Mammary epithelial cell (primary cell): ENCODE results near the gene ARL8A.

ENCODE experiments used
- EZH2 ChIP-seq: IDR thresholded peaks from 2 replicates; pipeline ENCODE4 v1.6.1; 2012; ENCODE audit warnings: low read length, inconsistent platforms, borderline replicate concordance
- TF ChIP-seq, protein P1 (sequence below), 2 donors: IDR thresholded peaks in 1 of 2; conservative IDR thresholded peaks in 1 of 2; 2 replicates each; pipeline ENCODE4 v1.5.1; 2011 to 2012; ENCODE audit warnings: inconsistent platforms in 2 of 2, low read length in 2 of 2, mild to moderate bottlenecking in 2 of 2, control low read depth in 1 of 2, low read depth in 1 of 2; ENCODE audit not compliant: insufficient read depth in 1 of 2; ENCODE audit errors: extremely low read depth in 1 of 2

DNA sequence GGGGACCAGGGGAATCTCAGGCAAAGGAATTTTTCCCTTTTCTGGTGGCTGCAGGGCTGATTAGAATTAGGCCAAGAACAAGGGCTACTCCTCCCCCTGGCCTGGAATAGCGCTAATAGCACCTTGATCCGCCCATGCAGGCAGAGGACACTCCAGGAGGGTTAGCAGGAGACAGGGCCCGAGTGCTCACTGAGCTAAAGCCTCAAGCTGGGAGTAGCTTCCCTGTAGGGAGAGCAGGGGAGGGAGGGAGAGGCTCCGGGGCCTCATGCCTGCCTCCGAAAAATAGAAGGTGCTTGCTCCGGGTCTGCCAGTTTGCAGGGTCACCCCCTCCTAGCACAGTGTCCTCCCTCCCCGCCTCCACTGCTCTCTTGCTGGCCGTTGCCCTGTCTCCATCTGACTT is 12.1 kb upstream of the ARL8A start:
- TF ChIP-seq, protein P1, sequence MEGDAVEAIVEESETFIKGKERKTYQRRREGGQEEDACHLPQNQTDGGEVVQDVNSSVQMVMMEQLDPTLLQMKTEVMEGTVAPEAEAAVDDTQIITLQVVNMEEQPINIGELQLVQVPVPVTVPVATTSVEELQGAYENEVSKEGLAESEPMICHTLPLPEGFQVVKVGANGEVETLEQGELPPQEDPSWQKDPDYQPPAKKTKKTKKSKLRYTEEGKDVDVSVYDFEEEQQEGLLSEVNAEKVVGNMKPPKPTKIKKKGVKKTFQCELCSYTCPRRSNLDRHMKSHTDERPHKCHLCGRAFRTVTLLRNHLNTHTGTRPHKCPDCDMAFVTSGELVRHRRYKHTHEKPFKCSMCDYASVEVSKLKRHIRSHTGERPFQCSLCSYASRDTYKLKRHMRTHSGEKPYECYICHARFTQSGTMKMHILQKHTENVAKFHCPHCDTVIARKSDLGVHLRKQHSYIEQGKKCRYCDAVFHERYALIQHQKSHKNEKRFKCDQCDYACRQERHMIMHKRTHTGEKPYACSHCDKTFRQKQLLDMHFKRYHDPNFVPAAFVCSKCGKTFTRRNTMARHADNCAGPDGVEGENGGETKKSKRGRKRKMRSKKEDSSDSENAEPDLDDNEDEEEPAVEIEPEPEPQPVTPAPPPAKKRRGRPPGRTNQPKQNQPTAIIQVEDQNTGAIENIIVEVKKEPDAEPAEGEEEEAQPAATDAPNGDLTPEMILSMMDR (conservative IDR thresholded peaks at IDR 0.05 in 1 of 2, IDR thresholded peaks at IDR 0.05 in 1 of 2; ENCODE audit: extremely low read depth in 1 of 2, insufficient read depth in 1 of 2, low read depth in 1 of 2, low read length in 2 of 2), result no peak
- TF ChIP-seq EZH2, result no peak
